Osteoblast (primary cell): ENCODE data around the gene TXNDC11. TPM values are rescaled to one million over a fixed set of nuclear protein-coding genes. Genes with fewer than 3 reads are reported as not detected.
A peak's percentile ranks its signal among the peaks of the same experiment; 100 is the strongest.

Experiments
- DNase-seq: peaks from one replicate; pipeline ENCODE4 v3.0.0; 2011; ENCODE audit warnings: low spot score, mixed read lengths; ENCODE audit not compliant: insufficient read length; ENCODE audit errors: missing footprints
- H2AFZ ChIP-seq: 2 replicates; pipeline ENCODE4 v1.6.0; 2011; ENCODE audit warnings: mild to moderate bottlenecking, low read length
- H3K27ac ChIP-seq: 2 replicates; pipeline ENCODE4 v1.5.1; 2011; ENCODE audit warnings: mild to moderate bottlenecking, low read depth, low read length, moderate library complexity
- H3K27me3 ChIP-seq: 2 replicates; pipeline ENCODE4 v1.6.0; 2012; ENCODE audit warnings: mild to moderate bottlenecking, control low read depth, inconsistent platforms, low read length, moderate library complexity; ENCODE audit not compliant: insufficient read depth
- H3K36me3 ChIP-seq: 2 replicates; pipeline ENCODE4 v1.5.1; 2011; ENCODE audit warnings: mild to moderate bottlenecking, low read length, control low read depth, moderate library complexity; ENCODE audit not compliant: insufficient read depth
- H3K4me1 ChIP-seq: 2 replicates; pipeline ENCODE4 v1.5.1; 2011; ENCODE audit warnings: mild to moderate bottlenecking, low read length, control low read depth, moderate library complexity; ENCODE audit not compliant: insufficient read depth
- H3K4me2 ChIP-seq: 2 replicates; pipeline ENCODE4 v1.6.0; 2011; ENCODE audit warnings: mild to moderate bottlenecking, low read length; ENCODE audit not compliant: insufficient read depth
- H3K4me3 ChIP-seq: fragments of 200-600 bp; sonication (generic); 3 replicates; pipeline ENCODE4 v1.5.1; 2012; ENCODE audit warnings: mild to moderate bottlenecking, low read length, inconsistent platforms; ENCODE audit not compliant: insufficient read depth
- H3K79me2 ChIP-seq: 2 replicates; pipeline ENCODE4 v1.6.0; 2012; ENCODE audit warnings: mild to moderate bottlenecking, low read length, control low read depth, inconsistent platforms; ENCODE audit not compliant: insufficient read depth
- H3K9me3 ChIP-seq: 2 replicates; pipeline ENCODE4 v1.5.1; 2011; ENCODE audit warnings: low read depth, low read length, control low read depth
- H4K20me1 ChIP-seq: 2 replicates; pipeline ENCODE4 v1.6.0; 2012; ENCODE audit warnings: mild to moderate bottlenecking, low read length, control low read depth; ENCODE audit not compliant: insufficient read depth
- CTCF ChIP-seq: IDR thresholded peaks from 2 replicates; pipeline ENCODE4 v1.5.1; 2011; ENCODE audit warnings: mild to moderate bottlenecking, low read depth, low read length, moderate library complexity; ENCODE audit errors: extremely low read depth
- total RNA-seq: library from RNA; depleted of rRNA; stranded (reverse); fragments of >200 nt; gene quantifications from 2 replicates; pipeline ENCODE4 v1.2.3, GENCODE V29; 2012

Gene TXNDC11
- total RNA-seq, 1 donor, result 26.1 TPM

GRCh38 chr16:11675561-11676511, 66.8 kb downstream of the TXNDC11 start:
- Histone ChIP-seq H3K27me3 (no peaks in the 10 kb centered on the region), H3K4me3 (no peak overlapping the region), H3K4me1 (peaks cover 20% of the 10 kb centered on the region), H3K9me3 (no peaks in the 10 kb centered on the region), H3K27ac (no peak overlapping the region), H3K79me2 (peaks cover 21% of the 10 kb centered on the region), H3K4me2 (no peak overlapping the region), H2AFZ (no peak overlapping the region), H3K36me3 (peaks cover 21% of the 10 kb centered on the region), H4K20me1 (peaks cover 75% of the 10 kb centered on the region)
- no peak for TF ChIP-seq CTCF
- DNase-seq, result no peak

- peaks cover 20% of the 10 kb centered on the region for H3K36me3 ChIP-seq
- H2AFZ ChIP-seq, result no peak overlapping the region
- H3K4me3 ChIP-seq, result no peak overlapping the region
- H3K27ac ChIP-seq, result no peak overlapping the region
- H3K4me2 ChIP-seq, result no peak overlapping the region
- peak; percentile 87 for DNase-seq
- no peaks in the 10 kb centered on the region for H3K27me3 ChIP-seq
- peaks cover 20% of the 10 kb centered on the region for H3K4me1 ChIP-seq
- peaks cover 23% of the 10 kb centered on the region for H3K79me2 ChIP-seq
- H4K20me1 ChIP-seq, result peaks cover 81% of the 10 kb centered on the region
- no peak for TF ChIP-seq CTCF
- H3K9me3 ChIP-seq, result no peaks in the 10 kb centered on the region
Observed at GRCh38 chr16:11674818-11675560, 67.7 kb downstream of the TXNDC11 start.

- Histone ChIP-seq H2AFZ (no peak overlapping the region), H3K27ac (no peak overlapping the region), H4K20me1 (peaks cover 73% of the 10 kb centered on the region), H3K79me2 (peaks cover 25% of the 10 kb centered on the region), H3K4me2 (no peak overlapping the region), H3K27me3 (no peaks in the 10 kb centered on the region), H3K4me1 (peaks cover 27% of the 10 kb centered on the region), H3K36me3 (peaks cover 13% of the 10 kb centered on the region), H3K9me3 (no peaks in the 10 kb centered on the region), H3K4me3 (no peak overlapping the region)
- TF ChIP-seq CTCF, result no peak
- DNase-seq, result no peak
Observed at GRCh38 chr16:11674001-11674817, 68.4 kb downstream of the TXNDC11 start.
